Panc1 (cell line): ENCODE results near the gene SLCO2A1. TPM values are rescaled to one million over a fixed set of nuclear protein-coding genes. Genes with fewer than 3 reads are reported as not detected.

ENCODE experiments used
- ATAC-seq: fragments of 200-7000 bp; cut with Tn5 transposase; 2 replicates; pipeline ENCODE4 v1.9.1; 2020; ENCODE audit warnings: mild to moderate bottlenecking, moderate library complexity
- BruUV-seq: library from RNA; stranded (reverse); fragments of 400-500 nt; replicated peaks from 2 replicates; lab custom pipeline; 2021; lab: Mats Ljungman, UMichigan
- CTCF ChIA-PET: fragments of 300-600 bp; sonication (Branson Sonifier 250); formaldehyde crosslinking; loops from one replicate; lab custom pipeline; 2022; ENCODE audit warnings: antibody characterized with exemption; lab: Charles Lee
- POLR2A ChIA-PET: fragments of 300-600 bp; sonication (Branson Sonifier 250); formaldehyde crosslinking; loops from one replicate; lab custom pipeline; 2022; ENCODE audit warnings: antibody characterized with exemption; lab: Charles Lee
- DNase-seq: peaks from one replicate; pipeline ENCODE4 v3.0.0-alpha.2; 2010; ENCODE audit warnings: low read depth, low spot score
- H3K27ac ChIP-seq: 2 replicates; pipeline ENCODE4 v1.5.1; 2011; ENCODE audit warnings: mild to moderate bottlenecking, low read length, inconsistent platforms
- H3K27me3 ChIP-seq: fragments of 200-500 bp; sonication (Bioruptor generic); 2 replicates; pipeline ENCODE4 v1.6.0; 2014; ENCODE audit warnings: low read length, inconsistent platforms; ENCODE audit not compliant: control insufficient read depth, insufficient read depth
- H3K36me3 ChIP-seq: fragments of 200-500 bp; sonication (Bioruptor generic); 2 replicates; pipeline ENCODE4 v1.5.1; 2014; ENCODE audit warnings: inconsistent platforms, mild to moderate bottlenecking, low read length, moderate library complexity; ENCODE audit not compliant: control insufficient read depth, insufficient read depth
- H3K4me1 ChIP-seq: 2 replicates; pipeline ENCODE4 v1.5.1; 2011; ENCODE audit warnings: inconsistent platforms, mild to moderate bottlenecking, low read length, moderate library complexity; ENCODE audit not compliant: control insufficient read depth, insufficient read depth
- H3K4me3 ChIP-seq, 2 experiments: 2 replicates each; pipeline ENCODE4 v1.5.1; 2011 to 2012; ENCODE audit warnings: low read depth in 2 of 2, low read length in 2 of 2, mild to moderate bottlenecking in 2 of 2, inconsistent platforms in 1 of 2, moderate library complexity in 1 of 2
- H3K9me3 ChIP-seq: fragments of 200-500 bp; sonication (Bioruptor generic); 2 replicates; pipeline ENCODE4 v1.5.1; 2014; ENCODE audit warnings: low read depth, mild to moderate bottlenecking, inconsistent platforms, low read length, moderate library complexity; ENCODE audit not compliant: control insufficient read depth, insufficient read depth
- POLR2AphosphoS5 ChIP-seq: IDR thresholded peaks from 2 replicates; pipeline ENCODE4 v1.6.1; 2012; ENCODE audit warnings: mild to moderate bottlenecking, low read depth, low read length, moderate library complexity
- SIN3A ChIP-seq: IDR thresholded peaks from 2 replicates; pipeline ENCODE4 v1.6.1; 2012; ENCODE audit warnings: low read depth, mild to moderate bottlenecking, low read length, moderate library complexity, borderline replicate concordance; ENCODE audit not compliant: insufficient read depth
- TCF7L2 ChIP-seq: IDR thresholded peaks from 2 replicates; pipeline ENCODE4 v1.6.1; 2011; ENCODE audit warnings: mild to moderate bottlenecking, low read depth, low read length, inconsistent platforms
- in situ Hi-C: cut with HindIII; loops from 2 replicates; pipeline ENCODE4 v1.10.0; 2016; ENCODE audit warnings: low sequenced_read_pairs, low pct_unique_long_range_greater_than_20kb
- intact Hi-C: fragments of 100-400 bp; cut with micrococcal nuclease; formaldehyde crosslinking; loops from one replicate; pipeline ENCODE4 v1.10.0; 2022; ENCODE audit not compliant: unreplicated experiment
- total RNA-seq: library from RNA; stranded (reverse); gene quantifications from one replicate; pipeline ENCODE4 v1.2.1, GENCODE V29; 2021; ENCODE audit not compliant: unreplicated experiment
- TF ChIP-seq, protein P1 (sequence below): fragments of 450-650 bp; IDR thresholded peaks from 2 replicates; pipeline ENCODE4 v1.5.1; 2017; ENCODE audit warnings: mild to moderate bottlenecking
- TF ChIP-seq, protein P2 (sequence below), 2 experiments: IDR thresholded peaks; 2 replicates each; pipeline ENCODE4 v1.6.1; 2011 to 2012; ENCODE audit warnings: low read depth in 2 of 2, control low read depth in 1 of 2, low read length in 1 of 2, mild to moderate bottlenecking in 1 of 2, moderate library complexity in 1 of 2; ENCODE audit not compliant: insufficient read depth in 1 of 2

SLCO2A1 gene
- total RNA-seq, 1 experiment from 2014 or later, result 0.62 TPM

- Histone ChIP-seq H3K36me3 (no peaks in the 10 kb centered on the region), H3K27me3 (no peaks in the 10 kb centered on the region), H3K4me3 (no peak overlapping the region), H3K9me3 (no peaks in the 10 kb centered on the region), H3K27ac (no peak overlapping the region), H3K4me1 (peaks cover 11% of the 10 kb centered on the region; the same call in 1 of the 2 replicates)
- ChIA-PET POLR2A (no interaction called here), CTCF (no interaction called here)
- TF ChIP-seq, protein P1, sequence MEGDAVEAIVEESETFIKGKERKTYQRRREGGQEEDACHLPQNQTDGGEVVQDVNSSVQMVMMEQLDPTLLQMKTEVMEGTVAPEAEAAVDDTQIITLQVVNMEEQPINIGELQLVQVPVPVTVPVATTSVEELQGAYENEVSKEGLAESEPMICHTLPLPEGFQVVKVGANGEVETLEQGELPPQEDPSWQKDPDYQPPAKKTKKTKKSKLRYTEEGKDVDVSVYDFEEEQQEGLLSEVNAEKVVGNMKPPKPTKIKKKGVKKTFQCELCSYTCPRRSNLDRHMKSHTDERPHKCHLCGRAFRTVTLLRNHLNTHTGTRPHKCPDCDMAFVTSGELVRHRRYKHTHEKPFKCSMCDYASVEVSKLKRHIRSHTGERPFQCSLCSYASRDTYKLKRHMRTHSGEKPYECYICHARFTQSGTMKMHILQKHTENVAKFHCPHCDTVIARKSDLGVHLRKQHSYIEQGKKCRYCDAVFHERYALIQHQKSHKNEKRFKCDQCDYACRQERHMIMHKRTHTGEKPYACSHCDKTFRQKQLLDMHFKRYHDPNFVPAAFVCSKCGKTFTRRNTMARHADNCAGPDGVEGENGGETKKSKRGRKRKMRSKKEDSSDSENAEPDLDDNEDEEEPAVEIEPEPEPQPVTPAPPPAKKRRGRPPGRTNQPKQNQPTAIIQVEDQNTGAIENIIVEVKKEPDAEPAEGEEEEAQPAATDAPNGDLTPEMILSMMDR, result no peak
- TF ChIP-seq SIN3A, result no peak
- TF ChIP-seq TCF7L2, result no peak
- TF ChIP-seq, protein P2, sequence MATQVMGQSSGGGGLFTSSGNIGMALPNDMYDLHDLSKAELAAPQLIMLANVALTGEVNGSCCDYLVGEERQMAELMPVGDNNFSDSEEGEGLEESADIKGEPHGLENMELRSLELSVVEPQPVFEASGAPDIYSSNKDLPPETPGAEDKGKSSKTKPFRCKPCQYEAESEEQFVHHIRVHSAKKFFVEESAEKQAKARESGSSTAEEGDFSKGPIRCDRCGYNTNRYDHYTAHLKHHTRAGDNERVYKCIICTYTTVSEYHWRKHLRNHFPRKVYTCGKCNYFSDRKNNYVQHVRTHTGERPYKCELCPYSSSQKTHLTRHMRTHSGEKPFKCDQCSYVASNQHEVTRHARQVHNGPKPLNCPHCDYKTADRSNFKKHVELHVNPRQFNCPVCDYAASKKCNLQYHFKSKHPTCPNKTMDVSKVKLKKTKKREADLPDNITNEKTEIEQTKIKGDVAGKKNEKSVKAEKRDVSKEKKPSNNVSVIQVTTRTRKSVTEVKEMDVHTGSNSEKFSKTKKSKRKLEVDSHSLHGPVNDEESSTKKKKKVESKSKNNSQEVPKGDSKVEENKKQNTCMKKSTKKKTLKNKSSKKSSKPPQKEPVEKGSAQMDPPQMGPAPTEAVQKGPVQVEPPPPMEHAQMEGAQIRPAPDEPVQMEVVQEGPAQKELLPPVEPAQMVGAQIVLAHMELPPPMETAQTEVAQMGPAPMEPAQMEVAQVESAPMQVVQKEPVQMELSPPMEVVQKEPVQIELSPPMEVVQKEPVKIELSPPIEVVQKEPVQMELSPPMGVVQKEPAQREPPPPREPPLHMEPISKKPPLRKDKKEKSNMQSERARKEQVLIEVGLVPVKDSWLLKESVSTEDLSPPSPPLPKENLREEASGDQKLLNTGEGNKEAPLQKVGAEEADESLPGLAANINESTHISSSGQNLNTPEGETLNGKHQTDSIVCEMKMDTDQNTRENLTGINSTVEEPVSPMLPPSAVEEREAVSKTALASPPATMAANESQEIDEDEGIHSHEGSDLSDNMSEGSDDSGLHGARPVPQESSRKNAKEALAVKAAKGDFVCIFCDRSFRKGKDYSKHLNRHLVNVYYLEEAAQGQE (IDR thresholded peaks at IDR 0.05; ENCODE audit: insufficient read depth in 1 of 2, low read depth in 2 of 2, low read length in 1 of 2), result no peak
- TF ChIP-seq POLR2AphosphoS5, result no peak
- no peak for DNase-seq
- ATAC-seq, result no peak
- intact Hi-C loops, result no loop called here
- BruUV-seq, result no TSS peak
- in situ Hi-C loops, result no loop called here
Observed at GRCh38 chr3:134054231-134054630, 24.5 kb upstream of the SLCO2A1 start.

DNA sequence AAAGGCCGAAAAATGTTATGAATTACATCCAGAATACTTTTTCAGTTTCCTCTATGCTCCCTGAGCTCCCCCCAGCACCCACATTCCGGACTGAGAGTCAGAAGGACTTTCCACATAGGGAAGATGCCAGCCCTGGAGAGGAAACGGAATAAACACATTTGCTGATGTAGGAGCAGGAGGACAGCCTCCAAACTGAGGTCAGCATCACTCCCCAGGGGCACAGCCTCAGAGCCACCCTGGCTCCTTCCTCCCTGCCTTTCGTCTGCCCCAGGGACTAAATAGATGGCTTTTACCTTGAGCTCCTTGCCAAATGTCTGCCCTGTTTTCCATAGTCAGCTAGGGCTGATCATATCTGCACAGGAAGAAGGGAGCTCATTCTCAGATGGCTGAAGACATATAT is 22.6 kb upstream of the SLCO2A1 start:
- intact Hi-C loops, result no loop called here
- no peaks in the 10 kb centered on the region for H3K9me3 ChIP-seq
- POLR2A ChIA-PET, result no interaction called here
- ATAC-seq (no peak), DNase-seq (no peak)
- TF ChIP-seq TCF7L2, result no peak
- TF ChIP-seq SIN3A, result no peak
- TF ChIP-seq, protein P2 (IDR thresholded peaks at IDR 0.05; ENCODE audit: insufficient read depth in 1 of 2, low read depth in 2 of 2, low read length in 1 of 2), result no peak
- TF ChIP-seq, protein P1, result no peak
- no peak for TF ChIP-seq POLR2AphosphoS5
- H3K4me3 ChIP-seq, result no peak overlapping the region
- no peak overlapping the region for H3K27ac ChIP-seq
- peaks cover 9% of the 10 kb centered on the region; the same call in 1 of the 2 replicates for H3K4me1 ChIP-seq
- no peaks in the 10 kb centered on the region for H3K36me3 ChIP-seq
- in situ Hi-C loops, result no loop called here
- CTCF ChIA-PET, result no interaction called here
- BruUV-seq, result no TSS peak
- no peaks in the 10 kb centered on the region for H3K27me3 ChIP-seq
